OCI-LY7 (cell line): ENCODE measurements around the gene PAM16. TPM values are rescaled to one million over a fixed set of nuclear protein-coding genes. Genes with fewer than 3 reads are reported as not detected.

Source experiments
- BruUV-seq: library from RNA; stranded (reverse); fragments of 400-500 nt; replicated peaks from 2 replicates; lab custom pipeline; 2021; lab: Mats Ljungman, UMichigan
- CTCF ChIA-PET: fragments of 300-600 bp; sonication (Branson Sonifier 250); formaldehyde crosslinking; loops from one replicate; lab custom pipeline; 2022; ENCODE audit warnings: antibody characterized with exemption; ENCODE audit not compliant: unreplicated experiment; lab: Charles Lee
- POLR2A ChIA-PET: fragments of 300-600 bp; sonication (Branson Sonifier 250); formaldehyde crosslinking; loops from one replicate; lab custom pipeline; 2022; ENCODE audit warnings: antibody characterized with exemption; lab: Charles Lee
- DNase-seq: peaks from one replicate; pipeline ENCODE4 v3.0.0-alpha.2; 2015; ENCODE audit warnings: low spot score
- H2AFZ ChIP-seq: fragments of 200-600 bp; sonication (generic), shearing (Covaris generic); 2 replicates; pipeline ENCODE4 v1.6.1; 2014; ENCODE audit warnings: mild to moderate bottlenecking, antibody characterized with exemption, low read length, moderate library complexity
- H3K27ac ChIP-seq: fragments of 200-600 bp; sonication (generic); 2 replicates; pipeline ENCODE4 v1.5.1; 2014; ENCODE audit warnings: mixed run types, low read depth, mild to moderate bottlenecking, moderate library complexity, low read length, inconsistent platforms; ENCODE audit not compliant: poor library complexity, severe bottlenecking
- H3K36me3 ChIP-seq: fragments of 200-600 bp; sonication (generic); 2 replicates; pipeline ENCODE4 v1.6.1; 2014; ENCODE audit warnings: mild to moderate bottlenecking, antibody characterized with exemption, low read length, moderate library complexity, mixed read lengths; ENCODE audit not compliant: insufficient read depth
- H3K4me1 ChIP-seq: fragments of 200-600 bp; sonication (generic); 2 replicates; pipeline ENCODE4 v1.5.1; 2014; ENCODE audit warnings: mild to moderate bottlenecking, low read length; ENCODE audit not compliant: insufficient read depth, poor library complexity, severe bottlenecking
- H3K4me2 ChIP-seq: fragments of 200-600 bp; sonication (generic); 2 replicates; pipeline ENCODE4 v1.6.1; 2014; ENCODE audit warnings: mild to moderate bottlenecking, low read length
- H3K4me3 ChIP-seq: fragments of 200-600 bp; sonication (generic); 2 replicates; pipeline ENCODE4 v1.5.1; 2014; ENCODE audit warnings: mild to moderate bottlenecking, low read depth, low read length; ENCODE audit not compliant: poor library complexity, severe bottlenecking
- H3K79me2 ChIP-seq: fragments of 200-600 bp; sonication (generic); 2 replicates; pipeline ENCODE4 v1.6.1; 2016; ENCODE audit warnings: low read depth, mild to moderate bottlenecking, low read length, moderate library complexity, mixed read lengths; ENCODE audit not compliant: insufficient read depth
- H3K9me2 ChIP-seq: fragments of 200-600 bp; sonication (generic); 2 replicates; pipeline ENCODE4 v1.6.1; 2016; ENCODE audit warnings: mild to moderate bottlenecking, low read length, mixed read lengths; ENCODE audit not compliant: insufficient read depth
- H3K9me3 ChIP-seq: fragments of 200-600 bp; sonication (generic); 2 replicates; pipeline ENCODE4 v1.6.1; 2014; ENCODE audit warnings: mild to moderate bottlenecking, mixed run types, low read length, mixed read lengths
- H4K20me1 ChIP-seq: fragments of 200-600 bp; sonication (generic); 2 replicates; pipeline ENCODE4 v1.6.1; 2014; ENCODE audit warnings: mild to moderate bottlenecking, antibody characterized with exemption, low read length, moderate library complexity, mixed read lengths; ENCODE audit not compliant: insufficient read depth
- CTCF ChIP-seq: fragments of 200-600 bp; sonication (generic); conservative IDR thresholded peaks from 2 replicates; pipeline ENCODE4 v1.5.1; 2014; ENCODE audit warnings: mild to moderate bottlenecking, antibody characterized with exemption, low read length, moderate library complexity, mixed read lengths
- EZH2phosphoT487 ChIP-seq: fragments of 200-600 bp; sonication (generic); IDR thresholded peaks from 2 replicates; pipeline ENCODE4 v1.6.1; 2018; ENCODE audit warnings: low read depth, borderline replicate concordance, mild to moderate bottlenecking, mixed run types, antibody characterized with exemption, low read length, moderate library complexity, mixed read lengths
- intact Hi-C: fragments of 100-400 bp; cut with micrococcal nuclease; formaldehyde crosslinking; loops from one replicate; pipeline ENCODE4 v1.10.0; 2022; ENCODE audit not compliant: unreplicated experiment
- total RNA-seq, 2 experiments: library from RNA; depleted of rRNA in 1 of 2; stranded (reverse); fragments of >200 nt in 1 of 2; shearing (Covaris generic) in 1 of 2; gene quantifications; 2 replicates each; pipeline ENCODE4 v1.2.3, GENCODE V29; 2014 to 2022

The PAM16 gene
- total RNA-seq, 2 experiments from 2014 or later: 80.6 to 82.4 TPM

- intact Hi-C loops: no loop called here
- BruUV-seq: no TSS peak
- no peaks in the 10 kb centered on the region for H3K79me2 ChIP-seq
These were observed 37.3 kb upstream of the PAM16 start for GRCh38 chr16:4388271-4389021.

GRCh38 chr16:4387781-4388180 lies 36.7 kb upstream of the PAM16 start:
- no TSS peak for BruUV-seq
- no peak overlapping the region for H2AFZ ChIP-seq
- no peak for DNase-seq
- H4K20me1 ChIP-seq: no peaks in the 10 kb centered on the region
- no peaks in the 10 kb centered on the region for H3K79me2 ChIP-seq
- peaks cover 50% of the 10 kb centered on the region; the same call in 1 of the 2 replicates for H3K36me3 ChIP-seq
- intact Hi-C loops: no loop called here
- H3K9me2 ChIP-seq: no peaks in the 10 kb centered on the region
- ChIA-PET POLR2A (interaction anchor here (0.6 kb wide), 1 partner anchor 21 kb away, joined by 3 read pairs; no protein-coding TSS in a partner anchor), CTCF (no interaction called here)
- TF ChIP-seq CTCF: no peak
- TF ChIP-seq EZH2phosphoT487: no peak
- H3K4me2 ChIP-seq: no peak overlapping the region
- H3K9me3 ChIP-seq: no peaks in the 10 kb centered on the region
- H3K4me1 ChIP-seq: peaks cover 7% of the 10 kb centered on the region
- no peak overlapping the region for H3K4me3 ChIP-seq
- H3K27ac ChIP-seq: no peak overlapping the region

More at GRCh38 chr16:4388271-4389021, 37.3 kb upstream of the PAM16 start:
- no peaks in the 10 kb centered on the region for H4K20me1 ChIP-seq
- TF ChIP-seq CTCF (no peak), EZH2phosphoT487 (no peak)
- H2AFZ ChIP-seq: no peak overlapping the region
- ChIA-PET POLR2A (no interaction called here), CTCF (no interaction called here)
- no peak overlapping the region for H3K27ac ChIP-seq
- H3K4me1 ChIP-seq: peaks cover 7% of the 10 kb centered on the region
- no peaks in the 10 kb centered on the region for H3K9me3 ChIP-seq
- no peaks in the 10 kb centered on the region for H3K9me2 ChIP-seq
- H3K36me3 ChIP-seq: peaks cover 57% of the 10 kb centered on the region; the same call in 1 of the 2 replicates
- no peak for DNase-seq
- no peak overlapping the region for H3K4me3 ChIP-seq
- no peak overlapping the region for H3K4me2 ChIP-seq

GRCh38 chr16:4386951-4387565 lies 35.9 kb upstream of the PAM16 start:
- Histone ChIP-seq H3K9me2 (no peaks in the 10 kb centered on the region), H3K79me2 (no peaks in the 10 kb centered on the region), H3K4me3 (no peak overlapping the region), H3K4me2 (no peak overlapping the region), H3K4me1 (peaks cover 5% of the 10 kb centered on the region), H3K27ac (no peak overlapping the region), H2AFZ (no peak overlapping the region), H3K9me3 (no peaks in the 10 kb centered on the region), H4K20me1 (no peaks in the 10 kb centered on the region), H3K36me3 (peaks cover 43% of the 10 kb centered on the region; the same call in 1 of the 2 replicates)
- no peak for DNase-seq
- ChIA-PET POLR2A (interaction anchor here (0.6 kb wide), 1 partner anchor 20 kb away, joined by 3 read pairs; no protein-coding TSS in a partner anchor), CTCF (no interaction called here)
- intact Hi-C loops: no loop called here
- TF ChIP-seq EZH2phosphoT487 (no peak), CTCF (no peak)
- no TSS peak for BruUV-seq
